SJSA1 (cell line): ENCODE results near the gene AKAP8L. TPM values are rescaled to one million over a fixed set of nuclear protein-coding genes. Genes with fewer than 3 reads are reported as not detected.
"Not testable (repeated sequence)": the region's sequence is repeated elsewhere in the genome, so short reads cannot be mapped to it uniquely, and the experiment has no call there.

Source experiments
- DNase-seq, 2 experiments: peaks; one replicate each; pipeline ENCODE4 v3.0.0-alpha.2; 2015 to 2020; ENCODE audit warnings: low spot score in 2 of 2, low read depth in 1 of 2
- H3K27ac ChIP-seq: fragments of 250-450 bp; sonication (Bioruptor Pico); 2 replicates; pipeline ENCODE4 v1.5.1; 2020; ENCODE audit warnings: mild to moderate bottlenecking, moderate library complexity
- H3K27me3 ChIP-seq: fragments of 250-450 bp; sonication (Bioruptor Pico); replicated peaks from 2 replicates; pipeline ENCODE4 v1.5.1; 2020; ENCODE audit warnings: mild to moderate bottlenecking, moderate library complexity
- H3K36me3 ChIP-seq: fragments of 250-450 bp; sonication (Bioruptor Pico); 2 replicates; pipeline ENCODE4 v1.5.1; 2020; ENCODE audit warnings: mild to moderate bottlenecking
- H3K4me1 ChIP-seq: fragments of 250-450 bp; sonication (Bioruptor Pico); replicated peaks from 2 replicates; pipeline ENCODE4 v1.6.1; 2021; ENCODE audit warnings: mild to moderate bottlenecking
- H3K4me3 ChIP-seq: fragments of 250-450 bp; sonication (Bioruptor Pico); 2 replicates; pipeline ENCODE4 v1.5.1; 2020; ENCODE audit warnings: mild to moderate bottlenecking
- H3K9me3 ChIP-seq: fragments of 250-450 bp; sonication (Bioruptor Pico); replicated peaks from 2 replicates; pipeline ENCODE4 v1.5.1; 2020; ENCODE audit warnings: mild to moderate bottlenecking
- total RNA-seq: library from RNA; depleted of rRNA; stranded (reverse); fragments of >200 nt; shearing (Covaris generic); gene quantifications from 2 replicates; pipeline ENCODE4 v1.2.3, GENCODE V29; 2014

The AKAP8L gene
- total RNA-seq, 1 experiment from 2014 or later = 82.0 TPM

DNA sequence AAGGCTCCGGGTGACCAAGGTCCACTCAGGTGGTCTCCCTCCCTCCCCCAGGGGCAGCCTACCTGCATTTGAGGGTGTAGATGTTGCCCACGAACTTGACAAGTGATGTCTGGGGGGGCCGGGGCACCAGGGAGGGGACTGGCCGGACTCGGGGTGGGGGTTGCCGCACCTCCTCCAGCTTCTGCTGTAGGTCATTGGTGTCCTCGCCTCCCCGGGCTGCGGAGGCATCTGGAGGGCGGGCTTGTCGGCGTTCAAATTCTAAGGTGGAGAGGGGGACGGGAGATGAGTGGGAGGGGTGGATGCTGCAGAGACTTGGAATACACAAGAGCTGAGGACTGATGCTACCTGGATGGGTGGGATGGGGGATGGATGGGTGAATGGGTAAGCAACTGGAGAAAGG lies 5.3 kb upstream of the AKAP8L start:
- H3K9me3 ChIP-seq = no peaks in the 10 kb centered on the region; the same call in 1 of the 2 replicates
- peaks cover 72% of the 10 kb centered on the region for H3K36me3 ChIP-seq
- no peaks in the 10 kb centered on the region for H3K27me3 ChIP-seq
- H3K27ac ChIP-seq = no peak overlapping the region
- DNase-seq = no peak
- no peak overlapping the region for H3K4me3 ChIP-seq
- peaks cover 4% of the 10 kb centered on the region for H3K4me1 ChIP-seq

DNA sequence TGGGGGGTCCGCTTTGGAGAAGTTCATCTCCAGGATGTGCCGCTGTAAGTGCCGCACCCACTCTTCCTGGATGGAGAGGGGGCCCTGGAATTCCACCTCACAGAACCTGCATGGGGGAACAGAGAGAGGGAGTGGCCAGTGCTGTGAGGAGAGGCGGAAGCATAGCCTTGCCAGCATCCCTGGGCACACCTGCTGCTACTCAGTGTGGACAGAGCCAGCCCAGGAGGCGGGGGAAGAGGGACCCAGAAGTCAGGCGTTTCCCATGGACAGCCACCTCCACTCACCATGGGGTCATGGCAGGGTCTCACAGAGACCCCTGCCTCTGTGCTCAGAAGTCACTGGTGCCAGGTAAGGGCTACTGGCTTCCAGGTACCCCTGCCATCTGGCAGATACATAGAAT lies 4.3 kb upstream of the AKAP8L start:
- H3K36me3 ChIP-seq = peaks cover 68% of the 10 kb centered on the region
- H3K27me3 ChIP-seq = no peaks in the 10 kb centered on the region
- peaks cover 4% of the 10 kb centered on the region for H3K4me1 ChIP-seq

DNA sequence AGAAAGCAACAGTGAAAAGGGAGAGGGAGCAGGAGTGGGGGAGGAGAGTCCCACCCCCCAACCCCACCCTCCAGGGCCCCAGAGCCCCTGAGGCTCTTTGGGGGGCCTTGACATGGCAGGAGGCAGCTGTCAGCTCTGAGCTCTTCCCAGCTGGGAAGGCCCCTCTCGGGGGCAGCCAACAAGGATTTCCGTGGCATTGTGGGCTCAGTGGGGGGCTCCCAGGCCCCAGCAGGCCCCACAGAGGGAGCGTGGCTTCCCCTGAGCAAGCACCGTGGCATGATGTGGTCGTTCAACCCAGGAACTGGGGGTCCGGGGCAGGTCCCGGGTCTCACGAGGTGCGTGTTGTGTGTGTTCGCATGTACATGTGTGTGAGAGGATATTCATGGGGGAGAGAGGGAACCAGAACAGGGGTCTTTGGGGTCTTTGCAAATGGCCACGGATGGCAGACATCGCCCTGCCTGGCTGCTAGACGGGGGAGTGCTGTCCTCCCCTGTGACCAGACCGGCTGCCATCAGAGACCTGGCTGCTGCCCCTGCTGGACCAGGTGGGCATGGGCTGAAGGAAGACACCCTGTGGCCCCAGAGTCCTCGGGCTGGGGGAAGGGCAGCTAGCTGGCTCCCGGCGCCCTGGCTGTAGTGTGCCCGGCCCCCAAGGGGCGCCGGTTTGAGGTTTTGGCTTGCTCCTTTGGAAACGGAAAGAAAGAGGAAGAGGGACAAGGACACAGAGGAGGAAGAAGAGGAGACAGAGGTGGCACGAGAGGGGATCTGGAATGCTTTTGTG lies 3.7 kb upstream of the AKAP8L start:
- DNase-seq = no peak
- Histone ChIP-seq H3K4me1 (peaks cover 5% of the 10 kb centered on the region), H3K36me3 (peaks cover 66% of the 10 kb centered on the region), H3K27ac (no peak overlapping the region), H3K27me3 (no peaks in the 10 kb centered on the region), H3K4me3 (no peak overlapping the region), H3K9me3 (no peaks in the 10 kb centered on the region; the same call in 1 of the 2 replicates)

More for the DNA sequence above, 4.3 kb upstream of the AKAP8L start:
- H3K9me3 ChIP-seq = no peaks in the 10 kb centered on the region; the same call in 1 of the 2 replicates
- H3K4me3 ChIP-seq = no peak overlapping the region
- no peak overlapping the region for H3K27ac ChIP-seq
- DNase-seq = no peak

DNA sequence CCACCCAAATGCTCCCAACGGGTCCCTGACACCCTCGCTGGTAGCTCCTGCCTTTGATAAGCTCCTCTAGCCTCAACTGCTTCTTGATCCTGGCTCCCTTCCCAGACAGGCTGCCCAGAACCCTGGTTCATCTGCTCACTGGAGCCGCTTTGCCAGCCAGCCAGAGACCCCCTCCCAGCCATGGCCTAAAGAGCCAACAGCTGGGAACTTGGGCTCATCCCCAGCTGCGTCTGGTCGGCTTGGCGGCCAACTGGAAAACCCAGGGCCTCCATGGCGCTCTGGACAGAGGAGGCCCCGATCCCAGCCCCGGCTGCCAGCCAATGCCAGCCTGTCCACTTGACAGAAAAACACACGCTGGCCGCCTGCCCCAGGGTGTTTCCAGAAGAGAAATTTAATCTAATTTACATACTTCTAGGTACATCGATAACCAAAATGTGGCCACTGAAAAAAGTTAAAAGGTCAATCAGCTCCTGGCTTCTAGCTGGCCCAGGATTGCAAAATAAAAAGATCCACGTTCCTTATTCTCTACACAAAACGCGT lies 3.0 kb upstream of the AKAP8L start:
- Histone ChIP-seq H3K36me3 (peaks cover 66% of the 10 kb centered on the region), H3K9me3 (no peaks in the 10 kb centered on the region; the same call in 1 of the 2 replicates), H3K27me3 (no peaks in the 10 kb centered on the region), H3K4me3 (no peak overlapping the region), H3K27ac (no peak overlapping the region), H3K4me1 (peaks cover 12% of the 10 kb centered on the region)
- no peak for DNase-seq

DNA sequence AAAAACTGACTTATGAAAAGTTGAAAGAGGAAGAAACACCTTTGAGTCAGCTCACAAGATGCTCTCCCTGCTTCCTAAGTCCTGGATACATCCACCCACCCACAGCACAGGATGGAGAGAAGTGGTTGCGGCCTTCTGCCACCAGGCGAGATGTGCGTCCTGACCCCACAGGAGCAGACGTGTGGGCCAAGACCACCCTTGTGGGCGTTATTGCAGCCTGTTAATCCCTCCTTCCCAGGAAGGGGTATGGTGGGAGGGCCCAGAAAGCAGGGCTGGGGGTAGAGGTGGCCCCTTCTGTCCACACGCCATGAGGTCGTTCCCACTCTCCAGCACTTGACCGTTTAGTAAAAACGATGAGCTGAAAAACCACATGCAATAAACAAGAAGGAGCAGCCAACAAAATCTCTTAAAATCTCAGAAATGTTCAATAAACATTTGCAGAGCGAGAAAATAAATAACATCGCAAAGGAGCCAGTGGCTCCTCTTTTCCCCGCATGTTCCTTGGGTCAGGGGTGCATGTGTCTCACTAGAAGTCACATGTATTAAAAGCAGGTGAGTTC lies 2.4 kb upstream of the AKAP8L start:
- no peak for DNase-seq
- Histone ChIP-seq H3K4me1 (peaks cover 15% of the 10 kb centered on the region), H3K9me3 (no peaks in the 10 kb centered on the region; the same call in 1 of the 2 replicates), H3K27me3 (no peaks in the 10 kb centered on the region), H3K36me3 (peaks cover 66% of the 10 kb centered on the region), H3K27ac (no peak overlapping the region), H3K4me3 (no peak overlapping the region)

DNA sequence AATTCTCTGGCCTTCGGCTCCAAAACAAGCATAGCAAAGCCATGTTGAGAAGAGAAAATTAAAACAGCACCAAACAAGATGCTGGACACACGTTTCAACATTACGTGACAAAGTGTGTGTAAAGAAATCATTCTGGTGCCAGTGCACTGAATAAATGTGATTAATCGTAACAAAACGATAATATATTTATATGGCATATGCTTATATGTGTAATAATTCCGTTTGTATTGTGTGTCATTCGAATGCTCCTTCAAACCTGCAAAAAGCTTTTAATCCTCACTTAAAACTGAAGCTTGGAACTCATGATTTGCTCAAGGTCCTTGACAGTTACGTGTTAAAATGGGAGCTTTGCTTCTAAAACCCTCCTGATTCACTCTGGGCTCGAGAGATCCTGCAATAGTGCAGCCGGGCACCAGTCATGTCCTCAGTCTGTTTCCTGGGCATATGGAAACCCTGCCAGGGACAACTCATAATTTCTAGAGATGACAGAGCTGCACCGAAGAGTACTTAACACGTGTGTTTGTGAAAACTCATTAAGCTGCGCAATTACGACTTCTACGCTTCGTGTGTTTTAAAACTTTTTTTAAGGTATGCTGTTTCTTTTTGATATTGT lies 731 bp upstream of the AKAP8L start:
- peak overlapping the region; percentile 81 for H3K4me3 ChIP-seq
- DNase-seq = no peak
- no peaks in the 10 kb centered on the region; the same call in 1 of the 2 replicates for H3K9me3 ChIP-seq
- peaks cover 66% of the 10 kb centered on the region for H3K36me3 ChIP-seq
- no peaks in the 10 kb centered on the region for H3K27me3 ChIP-seq
- H3K4me1 ChIP-seq = peaks cover 15% of the 10 kb centered on the region
- H3K27ac ChIP-seq = no peak overlapping the region

DNA sequence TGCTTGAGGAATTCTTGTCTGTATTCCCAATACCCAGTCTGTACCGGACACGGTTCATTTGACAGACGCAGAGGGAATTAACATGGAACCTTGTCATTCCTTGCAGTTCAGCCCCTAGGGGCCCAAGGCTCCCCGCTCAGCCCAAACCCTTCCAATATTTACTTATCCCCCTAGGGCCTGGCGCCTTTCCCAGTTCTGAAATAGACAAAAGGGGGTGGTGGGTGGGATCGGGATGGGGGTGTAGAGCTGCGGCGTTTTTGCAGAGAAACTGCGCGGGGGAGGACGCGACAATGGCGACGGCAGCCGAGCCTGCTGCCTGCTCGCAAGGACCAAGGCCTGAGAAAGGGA lies 583 bp downstream of the AKAP8L start:
- Histone ChIP-seq H3K27ac (peak overlapping the region; percentile 66), H3K27me3 (no peaks in the 10 kb centered on the region), H3K36me3 (peaks cover 53% of the 10 kb centered on the region), H3K9me3 (no peaks in the 10 kb centered on the region; the same call in 1 of the 2 replicates), H3K4me3 (peak overlapping the region; percentile 81), H3K4me1 (peaks cover 15% of the 10 kb centered on the region)
- DNase-seq = no peak

DNA sequence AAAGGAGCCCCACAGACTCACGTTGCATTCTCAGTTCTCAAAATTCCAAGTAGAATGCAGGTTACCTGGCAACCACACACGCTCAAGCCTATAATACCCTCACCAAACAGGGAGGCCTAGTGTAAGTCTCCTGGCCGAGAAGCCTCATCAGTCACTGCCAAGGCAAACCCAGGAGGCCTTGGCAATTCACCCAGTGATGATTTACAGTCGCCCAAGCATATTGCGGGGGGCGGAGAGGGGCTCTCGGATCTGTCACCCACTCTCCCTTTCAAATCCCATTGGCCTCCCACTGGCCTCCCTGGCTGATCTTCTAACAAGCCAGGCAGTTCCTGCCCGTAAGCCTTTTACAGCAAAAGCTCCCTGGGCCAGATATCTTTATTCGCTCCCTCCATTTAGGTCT lies 1.1 kb downstream of the AKAP8L start:
- H3K36me3 ChIP-seq = peaks cover 54% of the 10 kb centered on the region
- H3K4me1 ChIP-seq = peaks cover 15% of the 10 kb centered on the region
- peak overlapping the region; percentile 81 for H3K4me3 ChIP-seq
- peak overlapping the region; percentile 66 for H3K27ac ChIP-seq
- no peaks in the 10 kb centered on the region for H3K27me3 ChIP-seq
- DNase-seq = no peak
- no peaks in the 10 kb centered on the region for H3K9me3 ChIP-seq

DNA sequence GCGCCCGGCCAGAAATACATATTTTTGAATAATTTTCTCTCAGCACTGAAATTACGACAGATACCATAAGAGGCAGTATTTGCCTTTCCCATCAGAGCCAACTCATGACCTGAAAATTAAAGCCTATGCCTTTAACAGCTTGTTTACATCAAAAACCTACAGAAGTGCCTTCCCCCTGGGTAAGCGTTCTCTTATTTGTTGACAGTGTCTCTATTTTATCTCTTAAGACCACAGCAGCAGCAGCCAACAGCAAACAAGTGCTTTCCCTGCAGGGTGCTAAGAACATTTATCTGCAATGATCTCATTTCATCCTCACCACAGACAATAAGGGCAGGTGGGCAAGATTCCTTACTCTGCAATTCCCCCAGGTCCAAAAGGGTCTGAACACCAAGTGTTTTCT lies 6.0 kb downstream of the AKAP8L start:
- H3K27ac ChIP-seq = no peak overlapping the region
- no peaks in the 10 kb centered on the region for H3K27me3 ChIP-seq
- H3K9me3 ChIP-seq = no peaks in the 10 kb centered on the region
- peaks cover 11% of the 10 kb centered on the region; the same call in 1 of the 2 replicates for H3K4me1 ChIP-seq
- H3K36me3 ChIP-seq = peaks cover 68% of the 10 kb centered on the region
- H3K4me3 ChIP-seq = no peak overlapping the region
- no peak for DNase-seq

DNA sequence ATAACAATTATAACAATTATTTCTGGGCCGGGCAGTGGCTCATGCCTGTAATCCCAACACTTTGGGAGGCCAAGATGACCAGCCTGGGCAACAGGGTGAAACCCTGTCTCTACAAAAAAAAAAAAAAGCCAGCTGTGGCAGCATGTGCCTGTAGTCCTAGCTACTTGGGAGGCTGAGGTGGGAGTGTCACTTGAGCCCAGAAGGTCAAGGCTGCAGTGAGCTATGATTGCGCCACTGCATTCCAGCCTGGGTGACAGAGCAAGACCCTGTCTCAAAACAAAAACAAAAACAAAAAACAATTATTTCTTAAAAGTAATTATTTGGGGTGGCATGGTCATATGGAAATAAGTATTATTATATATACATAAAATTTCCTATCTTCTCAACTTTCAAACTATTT lies 7.4 kb downstream of the AKAP8L start:
- H3K4me1 ChIP-seq, DNase-seq, H3K27ac ChIP-seq, H3K9me3 ChIP-seq, H3K4me3 ChIP-seq, H3K27me3 ChIP-seq: not testable (repeated sequence)
- H3K36me3 ChIP-seq = peaks cover 67% of the 10 kb centered on the region

DNA sequence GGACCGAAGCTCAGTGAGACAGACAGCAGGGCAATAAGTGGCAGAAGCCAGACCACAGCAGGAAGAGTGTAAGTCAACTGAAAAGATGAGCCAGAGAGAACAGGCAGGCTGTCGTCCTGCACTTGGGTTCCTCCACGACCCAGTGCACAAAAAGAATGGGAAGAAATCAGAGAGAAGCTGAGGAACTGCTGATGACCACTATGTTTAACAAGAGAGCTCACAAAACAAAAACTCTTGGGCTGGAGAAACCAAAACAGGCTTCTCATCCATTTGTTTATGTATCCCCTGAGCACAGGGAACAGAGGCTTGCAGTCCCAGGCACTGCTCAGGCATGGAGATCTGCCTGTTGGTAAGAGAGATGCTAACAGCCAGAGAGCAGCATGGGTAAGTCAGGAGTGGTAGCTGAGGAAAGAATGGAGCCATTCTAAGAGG lies 14.0 kb downstream of the AKAP8L start:
- no peak overlapping the region for H3K4me3 ChIP-seq
- H3K27ac ChIP-seq = no peak overlapping the region
- no peaks in the 10 kb centered on the region for H3K4me1 ChIP-seq
- no peaks in the 10 kb centered on the region for H3K27me3 ChIP-seq
- H3K36me3 ChIP-seq = peaks cover 80% of the 10 kb centered on the region
- no peak for DNase-seq
- no peaks in the 10 kb centered on the region for H3K9me3 ChIP-seq

DNA sequence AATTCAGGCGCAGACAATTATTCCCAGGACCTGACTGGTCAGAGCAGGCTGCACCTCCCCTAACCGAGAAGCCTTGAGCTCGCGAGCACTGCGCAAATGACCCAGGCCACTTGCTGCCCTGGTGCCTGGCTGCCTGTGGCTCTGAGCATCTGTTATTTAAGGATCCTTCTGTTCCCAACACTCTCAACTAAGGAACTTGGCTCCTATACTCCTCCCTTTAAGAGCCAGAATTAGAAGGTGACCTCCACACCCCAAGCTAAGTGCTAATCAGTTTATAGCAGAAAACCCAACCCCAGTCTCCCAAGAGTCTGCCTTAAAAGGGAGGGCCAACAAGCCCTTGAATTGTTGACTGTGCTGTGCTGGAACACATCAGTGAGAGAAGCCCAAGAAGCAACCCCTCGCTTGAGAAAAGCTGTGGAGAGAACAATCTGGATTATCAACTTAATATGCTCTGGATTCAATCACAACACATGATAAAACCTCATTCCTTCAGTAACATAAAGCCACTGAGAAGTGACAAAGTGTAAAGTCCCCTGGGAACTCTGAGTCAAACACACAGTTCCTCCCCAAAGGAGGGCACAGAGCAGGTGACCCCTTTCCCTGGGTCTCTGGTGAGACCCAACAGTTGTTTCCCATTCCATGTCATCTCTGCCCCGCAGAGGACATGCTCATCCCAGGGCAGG lies 14.6 kb downstream of the AKAP8L start:
- H3K27ac ChIP-seq = no peak overlapping the region
- no peaks in the 10 kb centered on the region for H3K27me3 ChIP-seq
- no peak overlapping the region for H3K4me3 ChIP-seq
- no peaks in the 10 kb centered on the region for H3K4me1 ChIP-seq
- no peaks in the 10 kb centered on the region for H3K9me3 ChIP-seq
- no peak for DNase-seq
- H3K36me3 ChIP-seq = peaks cover 80% of the 10 kb centered on the region

DNA sequence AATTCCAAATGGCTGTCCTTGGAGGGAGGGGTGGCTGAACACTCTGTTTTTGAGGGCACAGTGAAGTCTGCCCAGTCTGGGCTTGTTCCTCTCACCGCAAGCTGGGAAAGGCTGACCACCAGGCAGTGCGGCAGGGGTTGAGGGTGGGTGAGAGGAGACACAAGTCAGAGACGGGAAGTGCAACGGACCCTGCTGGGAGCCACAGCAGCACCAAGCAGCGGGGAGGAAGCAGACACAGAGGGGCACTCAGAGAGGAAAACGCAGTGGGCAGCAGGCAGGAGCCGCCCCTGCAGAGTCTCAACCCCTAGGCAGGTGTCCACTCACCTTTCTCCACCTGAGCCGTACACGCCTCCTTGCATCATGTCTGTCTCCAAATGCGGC lies 15.6 kb downstream of the AKAP8L start:
- Histone ChIP-seq H3K36me3 (peaks cover 85% of the 10 kb centered on the region), H3K27ac (no peak overlapping the region), H3K9me3 (no peaks in the 10 kb centered on the region), H3K27me3 (no peaks in the 10 kb centered on the region), H3K4me1 (no peaks in the 10 kb centered on the region), H3K4me3 (no peak overlapping the region)
- no peak for DNase-seq
